ENCODE data around the gene EFL1.
"Not testable (repeated sequence)": the region's sequence is repeated elsewhere in the genome, so short reads cannot be mapped to it uniquely, and the experiment has no call there.

EFL1 gene

DNA sequence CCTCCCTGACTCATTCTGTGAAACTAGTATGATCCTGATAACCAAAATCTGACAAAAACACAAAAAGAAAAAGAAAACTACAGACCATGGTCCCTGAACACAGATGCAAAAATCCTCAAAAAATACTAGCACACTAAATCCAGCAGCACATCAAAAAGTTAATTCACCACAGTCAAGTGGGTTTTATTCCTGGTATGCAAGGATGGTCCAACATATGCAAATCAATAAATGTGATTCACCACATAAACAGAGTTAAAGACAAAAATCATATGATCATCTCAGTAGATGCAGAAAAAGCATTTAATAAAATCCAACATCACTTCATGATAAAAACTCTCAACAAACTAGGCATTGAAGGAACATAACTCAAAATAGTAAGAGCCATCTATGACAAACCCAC lies 12.9 kb upstream of the EFL1 start:
- no peak for DNase-seq

GRCh38 chr15:82272154-82272553 lies 9.6 kb upstream of the EFL1 start:
- DNase-seq = no peak

DNA sequence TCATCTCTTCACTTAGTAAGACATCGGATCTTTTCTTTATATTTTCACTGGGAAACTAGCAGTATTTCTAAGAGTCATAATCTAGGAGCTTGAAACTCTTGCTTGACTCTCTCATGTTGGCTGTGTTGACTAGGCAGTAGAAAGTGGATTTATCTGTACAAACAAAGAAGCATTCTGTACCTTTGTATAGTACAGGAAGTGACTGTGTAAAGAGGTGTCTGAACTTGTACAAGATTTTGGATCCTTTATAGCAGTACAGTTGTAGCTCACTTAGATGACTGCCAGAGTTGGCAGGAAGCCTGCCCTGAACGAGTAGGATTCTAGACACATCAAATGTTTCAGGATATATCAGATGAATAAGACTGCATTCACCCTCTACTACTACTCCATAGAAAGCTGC lies 5.9 kb upstream of the EFL1 start:
- DNase-seq = not testable (repeated sequence)

DNA sequence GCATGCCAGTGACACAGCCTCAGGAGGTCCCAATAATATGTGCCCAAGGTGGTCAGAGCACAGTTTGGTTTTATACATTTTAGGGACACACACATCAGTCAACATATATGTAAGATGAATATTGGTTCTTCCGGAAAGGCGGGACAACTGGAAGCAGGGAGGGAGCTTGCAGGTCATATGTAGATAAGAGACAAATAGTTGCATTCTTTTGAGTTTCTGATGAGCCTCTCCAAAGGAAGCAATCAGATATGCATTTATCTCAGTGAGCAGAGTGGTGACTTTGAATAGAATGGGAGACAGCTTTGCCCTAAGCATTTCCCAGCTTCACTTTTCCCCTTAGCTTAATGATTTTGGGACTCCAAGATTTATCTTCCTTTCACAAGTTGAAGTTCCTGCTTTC lies 4.6 kb upstream of the EFL1 start:
- DNase-seq = not testable (repeated sequence)

- DNase-seq = no peak
Observed at GRCh38 chr15:82263350-82263749, 816 bp upstream of the EFL1 start.

- peak; percentile 42 for DNase-seq
Observed at GRCh38 chr15:82261566-82262421, 740 bp downstream of the EFL1 start.

GRCh38 chr15:82248261-82248660 lies 14.3 kb downstream of the EFL1 start:
- peak; percentile 84 for DNase-seq

- not testable (repeated sequence) for DNase-seq
Observed at GRCh38 chr15:82245956-82246355, 16.6 kb downstream of the EFL1 start.

DNA sequence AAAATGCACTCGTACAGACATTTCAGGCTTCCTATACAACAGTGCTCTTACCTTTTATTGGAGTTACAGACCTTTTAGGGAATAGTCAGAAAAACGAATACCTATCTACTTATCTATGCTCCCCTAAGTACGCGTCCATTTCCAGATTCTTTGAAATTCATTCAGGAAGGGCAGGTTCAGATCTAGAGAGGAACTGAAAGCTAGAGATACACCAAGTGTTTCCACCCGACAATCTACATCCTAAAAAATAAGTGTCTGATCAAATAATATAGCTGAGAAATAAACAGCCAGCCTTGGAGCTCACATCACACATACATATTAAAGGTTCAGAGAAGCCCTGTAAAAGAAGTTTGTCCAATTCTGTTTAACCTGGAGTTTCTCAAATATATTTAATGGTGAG lies 18.9 kb downstream of the EFL1 start:
- peak; percentile 42 for DNase-seq

- not testable (repeated sequence) for DNase-seq
Observed at GRCh38 chr15:82241836-82242499, 20.6 kb downstream of the EFL1 start.

- no peak for DNase-seq
Observed at GRCh38 chr15:82239685-82240391, 22.7 kb downstream of the EFL1 start.

- not testable (repeated sequence) for DNase-seq
Observed at GRCh38 chr15:82237944-82238534, 24.5 kb downstream of the EFL1 start.

DNA sequence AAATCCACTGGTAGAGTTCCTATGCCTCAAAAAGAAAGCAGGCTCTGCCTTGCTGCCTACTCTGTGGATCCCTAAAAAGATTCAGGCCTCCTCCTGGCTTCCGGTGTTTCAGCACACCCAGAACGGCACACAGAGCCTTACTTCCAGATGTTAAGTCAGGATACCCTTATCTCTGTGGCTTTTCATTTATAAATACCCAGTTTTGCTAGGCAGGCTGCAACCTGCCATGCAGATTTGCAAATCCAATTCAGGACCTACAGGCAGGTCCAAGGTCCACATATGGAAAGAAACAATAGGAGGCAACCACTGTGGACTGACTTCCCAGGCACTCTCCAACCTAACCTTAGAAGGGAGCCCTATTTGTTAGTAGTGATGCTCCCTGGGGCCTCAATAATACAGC lies 30.7 kb downstream of the EFL1 start:
- DNase-seq = no peak

- no peak for DNase-seq
Observed at GRCh38 chr15:82231233-82231632, 31.3 kb downstream of the EFL1 start.

GRCh38 chr15:82228750-82229149 lies 33.8 kb downstream of the EFL1 start:
- DNase-seq = no peak

- DNase-seq = peak; percentile 36
Observed at GRCh38 chr15:82221535-82221934, 41.0 kb downstream of the EFL1 start.

GRCh38 chr15:82216092-82216491 lies 46.4 kb downstream of the EFL1 start:
- DNase-seq = not testable (repeated sequence)

DNA sequence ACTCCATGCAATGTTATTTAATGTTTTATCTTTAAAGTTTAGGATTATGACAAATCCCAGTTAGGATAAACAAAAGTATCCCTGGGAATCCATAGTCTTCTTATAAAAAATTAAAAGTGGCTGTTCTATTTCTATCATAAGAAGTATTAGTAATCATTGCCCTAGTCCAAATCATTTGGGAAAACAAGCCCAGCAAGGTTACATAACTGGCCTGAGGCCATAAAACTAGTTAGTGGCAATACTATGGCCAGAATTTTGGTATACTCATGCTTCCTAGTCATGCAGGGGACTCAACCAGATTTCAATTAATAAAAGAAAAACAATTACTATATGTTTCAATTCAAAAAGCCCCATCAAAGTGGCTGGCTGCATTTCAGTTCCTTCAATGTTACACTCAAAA lies 50.3 kb downstream of the EFL1 start:
- not testable (repeated sequence) for DNase-seq

- not testable (repeated sequence) for DNase-seq
Observed at GRCh38 chr15:82210066-82210597, 52.4 kb downstream of the EFL1 start.

DNA sequence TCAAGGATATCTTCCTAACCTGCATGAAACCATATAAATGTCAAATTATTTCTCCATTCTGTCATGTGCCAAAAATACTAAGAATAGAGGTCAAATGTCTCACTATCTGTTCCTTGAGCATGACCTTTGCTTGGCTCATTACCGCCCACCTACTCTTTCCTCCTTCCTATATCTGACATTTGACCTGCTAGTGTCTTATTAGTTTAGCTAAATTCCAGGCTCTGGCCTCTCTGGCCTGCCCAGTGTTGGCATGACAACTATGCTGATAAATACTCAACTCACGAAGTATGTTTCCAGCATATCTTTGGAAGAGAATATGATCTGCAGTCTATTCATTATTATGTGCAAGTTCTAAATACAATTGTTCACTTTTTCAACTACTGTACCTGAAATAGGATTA lies 58.0 kb downstream of the EFL1 start:
- DNase-seq = not testable (repeated sequence)

- DNase-seq = peak; percentile 46
Observed at GRCh38 chr15:82197733-82198594, 64.6 kb downstream of the EFL1 start.

- DNase-seq = no peak
Observed at GRCh38 chr15:82196353-82196752, 66.2 kb downstream of the EFL1 start.
